GM21529 (cell line): ENCODE data around the gene ORC3.

Source experiments
- ATAC-seq: cut with Tn5 transposase; IDR thresholded peaks from one replicate; pipeline ENCODE4 v1.9.1; 2021; ENCODE audit not compliant: unreplicated experiment

Gene ORC3

GRCh38 chr6:87589693-87590416, at the start of gene ORC3, which contains the start of gene RARS2:
ORC3 (plus strand) TSS chr6:87590135; CDS start chr6:87590169, 34 bp downstream.
RARS2 (minus strand) TSS chr6:87589987; CDS start chr6:87589957, 30 bp downstream.
- peak; percentile 100 for ATAC-seq

- ATAC-seq: no peak
Measured at GRCh38 chr6:87540539-87540938, 49.4 kb upstream of the ORC3 start.

GRCh38 chr6:87541041-87541440, 48.9 kb upstream of the ORC3 start:
- no peak for ATAC-seq

DNA sequence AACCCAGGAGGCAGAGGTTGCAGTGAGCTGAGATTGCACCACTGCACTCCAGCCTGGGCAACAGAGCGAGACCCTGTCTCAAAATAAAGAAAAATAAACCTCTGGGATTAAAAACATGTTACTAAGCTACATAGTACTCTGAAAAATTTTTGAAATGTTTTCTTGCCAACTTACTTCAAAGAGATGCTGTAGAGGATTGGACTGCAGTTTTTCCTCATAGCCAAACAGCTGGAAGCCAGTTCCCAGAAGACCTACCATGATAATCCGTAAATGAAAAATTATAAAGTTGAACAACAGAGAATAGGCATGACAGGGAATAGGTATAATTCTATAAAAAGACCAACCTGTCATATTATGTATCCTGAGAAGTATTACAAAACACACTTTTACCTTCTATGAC, 48.2 kb upstream of the ORC3 start:
- no peak for ATAC-seq

DNA sequence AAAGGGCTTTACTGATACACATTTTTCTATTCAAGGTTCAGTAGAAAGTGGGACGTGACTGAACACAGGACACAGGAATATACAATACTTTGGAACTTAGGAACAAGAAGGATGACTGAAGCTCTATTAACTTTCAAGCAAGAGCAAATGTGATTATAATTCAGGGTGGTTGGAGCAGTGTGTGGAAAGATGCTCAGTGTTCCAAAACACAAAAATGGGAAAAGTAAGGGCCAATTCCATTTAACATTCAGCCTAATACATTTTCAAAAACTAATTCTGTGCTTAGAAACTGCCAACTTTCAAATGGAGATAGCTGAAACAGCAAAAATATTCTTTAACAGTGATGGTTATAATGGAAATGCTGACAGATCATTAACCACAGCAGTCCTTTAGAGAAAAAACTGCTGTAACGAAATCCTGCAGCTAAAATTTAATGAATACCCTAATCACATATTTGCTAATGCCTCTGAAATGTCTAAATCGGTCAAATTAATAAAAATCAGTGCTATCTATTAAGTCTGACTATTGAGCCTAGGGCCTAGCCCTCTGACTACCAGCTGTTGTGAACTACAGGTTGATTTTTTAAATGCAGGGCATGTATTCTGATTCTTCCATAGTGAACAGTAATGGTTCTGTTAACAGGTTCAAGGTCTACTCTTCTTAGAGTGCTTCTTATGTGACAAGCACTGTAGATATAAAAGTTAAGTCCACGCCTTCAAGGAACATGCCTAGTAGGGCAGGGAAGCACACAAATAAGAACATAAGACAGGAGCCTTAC, 46.0 kb upstream of the ORC3 start:
- no peak for ATAC-seq

- no peak for ATAC-seq
Measured at GRCh38 chr6:87544474-87544735, 45.5 kb upstream of the ORC3 start.

GRCh38 chr6:87551799-87552198, 38.1 kb upstream of the ORC3 start:
- ATAC-seq: no peak

- no peak for ATAC-seq
Measured at GRCh38 chr6:87553159-87553765, 36.7 kb upstream of the ORC3 start.

DNA sequence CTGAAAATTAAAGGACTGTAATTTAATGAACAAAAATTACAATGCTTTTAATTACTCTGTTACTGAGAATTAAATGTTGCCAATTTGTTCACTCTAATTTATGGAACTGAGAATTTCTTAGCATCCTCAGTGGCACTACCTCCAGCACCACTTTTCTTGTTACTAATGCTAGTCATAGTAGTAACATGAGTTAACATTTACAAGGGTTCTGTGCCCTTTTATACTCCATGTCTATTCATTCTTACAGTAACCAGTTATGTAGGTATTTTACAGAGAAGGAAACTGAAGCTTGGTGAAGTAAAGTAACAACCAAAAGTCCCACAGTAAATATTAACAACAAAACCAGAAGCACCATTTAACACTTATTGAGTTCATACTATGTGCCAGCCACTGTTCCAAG, 34.4 kb upstream of the ORC3 start:
- no peak for ATAC-seq

DNA sequence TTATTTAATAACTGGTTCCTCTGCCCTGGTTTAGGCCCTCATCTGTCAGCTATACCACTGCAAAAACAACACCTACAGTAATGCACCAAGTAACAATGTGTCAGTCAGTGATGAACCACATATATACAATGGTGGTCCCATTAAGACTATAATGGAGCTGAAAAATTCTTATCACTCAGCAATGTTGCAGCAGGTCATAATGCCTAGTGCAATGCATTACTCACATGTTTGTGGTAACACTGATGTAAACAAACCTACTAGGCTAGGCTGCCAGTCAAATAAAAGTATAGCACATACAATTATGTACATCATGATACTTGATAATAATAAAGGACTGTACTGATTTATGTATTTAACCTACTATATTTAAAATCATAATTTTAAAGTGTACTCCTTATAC, 31.5 kb upstream of the ORC3 start:
- no peak for ATAC-seq

DNA sequence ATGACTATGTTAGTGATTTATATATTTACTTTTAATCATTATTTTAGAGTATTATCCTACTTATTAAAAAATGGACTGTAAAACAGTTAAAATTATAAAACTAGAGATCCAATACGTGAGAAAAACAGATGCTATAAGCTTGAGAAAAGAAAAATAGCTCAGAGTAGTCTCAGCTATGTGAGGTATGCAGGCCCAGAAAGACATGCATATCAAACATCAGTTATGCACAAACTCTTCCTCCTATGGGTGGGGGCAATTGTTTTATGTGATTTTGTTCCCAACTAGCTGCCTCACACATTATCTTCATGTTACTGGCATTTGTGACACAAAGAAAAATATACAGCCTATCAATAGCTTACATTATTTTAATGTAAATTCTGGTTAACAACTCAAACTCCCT, 28.9 kb upstream of the ORC3 start:
- no peak for ATAC-seq

GRCh38 chr6:87572021-87572420, 17.9 kb upstream of the ORC3 start:
- ATAC-seq: no peak

DNA sequence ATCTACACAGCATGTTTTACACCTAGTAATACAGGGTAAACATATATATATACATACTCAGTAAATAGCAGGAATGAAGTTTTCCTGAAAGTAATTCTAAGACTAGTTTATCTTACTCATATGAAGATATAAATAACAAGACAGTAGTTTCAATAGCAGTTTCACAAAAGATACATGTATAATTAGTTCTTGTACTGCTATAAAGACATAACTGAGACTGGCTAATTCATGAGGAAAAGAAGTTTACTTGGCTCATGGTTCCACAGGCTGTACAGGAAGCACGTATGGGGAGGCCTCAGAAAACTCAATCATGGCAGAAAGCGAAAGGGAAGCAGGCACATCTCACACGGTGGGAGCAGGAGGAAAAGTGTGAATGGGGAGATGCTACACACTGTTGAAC, 17.1 kb upstream of the ORC3 start:
- ATAC-seq: no peak

DNA sequence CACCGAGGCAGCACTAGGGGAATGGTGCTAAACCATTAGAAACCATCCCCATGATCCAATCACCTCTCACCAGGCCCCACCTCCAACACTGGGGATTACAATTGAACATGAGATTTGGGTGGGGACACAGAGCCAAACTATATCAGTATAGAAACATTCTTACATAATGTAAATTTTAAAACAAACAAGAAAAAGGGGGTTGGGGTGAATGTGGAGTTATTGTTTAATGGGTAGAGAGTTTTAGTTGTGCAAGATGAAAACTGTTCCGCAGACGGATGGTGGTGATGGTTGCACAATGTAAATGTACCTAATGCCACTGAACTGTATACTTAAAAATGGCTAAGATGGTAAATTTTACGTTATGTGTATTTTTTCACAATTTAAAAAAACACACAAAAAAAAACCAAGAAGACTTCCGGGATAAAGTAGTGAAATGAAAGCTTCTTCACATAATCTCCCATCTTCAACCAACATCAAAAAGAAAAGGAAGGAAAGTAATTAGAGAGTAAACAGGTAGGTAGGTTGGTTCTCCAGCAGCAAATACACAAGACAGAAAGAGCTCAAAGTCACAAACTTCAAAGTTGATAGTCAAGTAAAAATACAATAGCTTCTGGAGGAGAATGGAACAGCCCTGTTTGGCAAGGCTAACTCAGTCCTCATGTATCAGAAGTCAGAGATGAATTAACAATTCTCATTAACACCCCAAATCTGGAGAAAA, 16.5 kb upstream of the ORC3 start:
- no peak for ATAC-seq

- ATAC-seq: peak; percentile 38
Measured at GRCh38 chr6:87574237-87574804, 15.6 kb upstream of the ORC3 start.

GRCh38 chr6:87575423-87575822, 14.5 kb upstream of the ORC3 start:
- no peak for ATAC-seq

DNA sequence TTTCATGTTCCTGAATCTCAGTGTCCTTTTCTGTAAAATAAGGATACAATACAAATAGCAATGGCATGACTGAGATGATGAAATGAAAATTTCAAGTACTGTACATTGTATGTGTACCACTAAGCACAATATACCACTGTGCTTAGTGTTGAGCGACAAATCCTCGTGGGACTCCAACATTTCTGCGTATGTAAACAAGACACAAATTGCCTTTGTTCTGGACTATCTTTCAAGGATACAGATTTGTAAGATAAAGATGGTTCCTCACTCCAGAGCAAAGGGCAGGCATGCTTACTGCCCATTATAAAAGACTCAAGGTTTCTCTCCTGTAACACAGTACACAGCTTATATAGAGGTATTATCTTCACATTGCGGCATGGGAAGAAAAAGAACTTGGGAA, 6.1 kb upstream of the ORC3 start:
- no peak for ATAC-seq

GRCh38 chr6:87586371-87587077, 3.4 kb upstream of the ORC3 start:
- no peak for ATAC-seq

- no peak for ATAC-seq
Measured at GRCh38 chr6:87588756-87589407, 1.1 kb upstream of the ORC3 start.

DNA sequence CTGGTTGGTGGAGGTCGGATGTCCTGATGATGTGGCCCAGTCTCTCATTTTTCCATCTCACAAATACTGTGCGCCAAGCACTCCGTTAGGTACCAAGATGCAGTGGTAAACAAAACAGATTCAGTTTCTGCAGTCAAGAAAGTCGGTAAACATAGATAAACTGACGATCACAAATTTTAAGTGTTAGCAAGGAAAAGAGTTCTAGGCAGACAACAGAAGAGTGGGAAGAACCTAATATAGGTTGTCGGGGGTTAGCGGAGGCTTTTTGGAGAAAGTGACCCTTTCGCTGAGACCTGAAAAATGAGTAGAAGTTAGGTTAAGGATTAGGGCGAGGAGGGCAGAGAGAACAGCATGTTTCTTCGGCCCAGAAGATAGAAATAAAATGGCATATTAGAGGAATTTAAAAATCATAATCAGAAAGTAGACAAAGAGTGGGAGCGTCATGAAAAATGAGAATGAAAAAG, 514 bp downstream of the ORC3 start:
- no peak for ATAC-seq
